ENCODE results near the gene CHRNB4. TPM values are rescaled to one million over a fixed set of nuclear protein-coding genes. Genes with fewer than 3 reads are reported as not detected.

CHRNB4 gene
- total and polyA plus RNA-seq, 2 donors (not counting 1 experiment from before 2014, with no cell fraction given) = not detected

DNA sequence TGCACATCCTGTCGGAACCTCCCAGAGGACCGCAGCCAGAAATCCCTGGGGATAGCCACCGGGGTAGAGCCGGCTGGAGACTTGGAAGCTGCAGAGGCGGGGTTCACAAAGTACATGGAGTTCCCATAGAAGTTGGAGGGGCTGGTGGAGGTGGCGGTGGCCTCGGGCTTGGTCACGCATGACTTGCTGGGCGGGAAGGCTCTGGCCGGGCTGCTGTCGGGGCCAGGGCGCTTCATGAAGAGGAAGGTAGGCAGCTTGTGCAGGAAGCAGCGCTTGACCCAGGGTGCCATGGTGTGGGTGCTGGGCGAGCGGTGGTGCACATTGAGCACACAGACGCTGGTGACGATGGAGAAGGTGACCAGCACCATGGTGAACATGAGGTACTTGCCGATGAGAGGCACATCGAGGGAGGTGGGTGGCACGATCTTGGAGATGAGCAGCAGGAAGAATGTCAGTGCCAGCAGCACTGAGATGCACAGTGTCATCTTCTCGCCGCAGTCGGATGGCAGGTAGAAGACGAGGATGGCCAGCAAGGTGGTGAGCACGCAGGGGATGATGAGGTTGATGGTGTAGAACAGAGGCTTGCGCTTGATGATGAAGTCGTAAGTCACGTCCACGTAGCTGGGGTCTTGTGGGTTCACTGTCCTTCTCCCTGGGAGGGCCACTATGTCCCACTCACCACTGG, 11.8 kb downstream of the CHRNB4 start:
- no peak for DNase-seq (ENCODE audit: low read depth in 2 of 2)
- Histone ChIP-seq H3K9me3 (ENCODE audit: control insufficient read depth, insufficient read depth, low read depth, low read length) (no peaks in the 10 kb centered on the region), H3K4me3 (replicated peaks in 1 of 4; ENCODE audit: control extremely low read depth in 1 of 4, insufficient read depth in 1 of 4, low read depth in 3 of 4, low read length in 4 of 4) (no peak overlapping the region), H2AFZ (ENCODE audit: low read length) (no peak overlapping the region), H3K4me2 (ENCODE audit: extremely low read depth, insufficient read depth, low read length) (no peak overlapping the region), H3K27ac (ENCODE audit: insufficient read depth, low read length) (no peak overlapping the region), H3K4me1 (ENCODE audit: control insufficient read depth, extremely low read depth, insufficient read depth, low read length) (no peaks in the 10 kb centered on the region), H3K9ac (ENCODE audit: insufficient read depth, low read length) (no peak overlapping the region), H3K27me3 (ENCODE audit: control insufficient read depth, insufficient read depth, low read length) (peaks cover 2% of the 10 kb centered on the region), H4K20me1 (ENCODE audit: control insufficient read depth, extremely low read depth, insufficient read depth, low read length) (no peaks in the 10 kb centered on the region), H3K36me3 (ENCODE audit: control insufficient read depth, insufficient read depth, low read length) (no peaks in the 10 kb centered on the region), H3K79me2 (ENCODE audit: control insufficient read depth, insufficient read depth, low read length) (no peaks in the 10 kb centered on the region)
- TF ChIP-seq, protein P1, sequence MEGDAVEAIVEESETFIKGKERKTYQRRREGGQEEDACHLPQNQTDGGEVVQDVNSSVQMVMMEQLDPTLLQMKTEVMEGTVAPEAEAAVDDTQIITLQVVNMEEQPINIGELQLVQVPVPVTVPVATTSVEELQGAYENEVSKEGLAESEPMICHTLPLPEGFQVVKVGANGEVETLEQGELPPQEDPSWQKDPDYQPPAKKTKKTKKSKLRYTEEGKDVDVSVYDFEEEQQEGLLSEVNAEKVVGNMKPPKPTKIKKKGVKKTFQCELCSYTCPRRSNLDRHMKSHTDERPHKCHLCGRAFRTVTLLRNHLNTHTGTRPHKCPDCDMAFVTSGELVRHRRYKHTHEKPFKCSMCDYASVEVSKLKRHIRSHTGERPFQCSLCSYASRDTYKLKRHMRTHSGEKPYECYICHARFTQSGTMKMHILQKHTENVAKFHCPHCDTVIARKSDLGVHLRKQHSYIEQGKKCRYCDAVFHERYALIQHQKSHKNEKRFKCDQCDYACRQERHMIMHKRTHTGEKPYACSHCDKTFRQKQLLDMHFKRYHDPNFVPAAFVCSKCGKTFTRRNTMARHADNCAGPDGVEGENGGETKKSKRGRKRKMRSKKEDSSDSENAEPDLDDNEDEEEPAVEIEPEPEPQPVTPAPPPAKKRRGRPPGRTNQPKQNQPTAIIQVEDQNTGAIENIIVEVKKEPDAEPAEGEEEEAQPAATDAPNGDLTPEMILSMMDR (conservative IDR thresholded peaks at IDR 0.05 in 1 of 2, IDR thresholded peaks at IDR 0.05 in 1 of 2; ENCODE audit: low read depth in 1 of 2, low read length in 2 of 2) = no peak

DNA sequence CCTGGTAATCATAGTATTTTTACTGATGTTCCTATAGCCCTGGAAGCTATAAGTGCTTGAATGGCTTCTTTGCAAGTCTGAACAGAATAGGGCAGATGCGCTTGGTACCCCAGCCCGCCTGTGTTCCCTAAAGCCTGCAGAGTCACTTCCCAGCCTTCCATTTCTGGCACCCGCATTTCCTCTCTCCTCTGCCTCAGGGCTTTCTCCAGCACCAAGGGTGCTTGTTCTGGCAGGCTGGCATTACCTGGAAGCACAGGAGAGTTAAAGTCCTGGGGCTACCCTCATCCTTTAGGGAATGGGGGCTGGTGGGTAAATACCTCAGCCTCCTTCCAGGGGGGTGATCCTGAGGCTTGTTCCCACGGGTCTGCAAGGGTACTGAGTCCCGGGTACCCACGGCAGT, 12.8 kb downstream of the CHRNB4 start:
- H3K9me3 ChIP-seq (ENCODE audit: control insufficient read depth, insufficient read depth, low read depth, low read length) = no peaks in the 10 kb centered on the region
- no peak overlapping the region for H3K27ac ChIP-seq (ENCODE audit: insufficient read depth, low read length)
- H3K36me3 ChIP-seq (ENCODE audit: control insufficient read depth, insufficient read depth, low read length) = no peaks in the 10 kb centered on the region
- no peaks in the 10 kb centered on the region for H3K4me1 ChIP-seq (ENCODE audit: control insufficient read depth, extremely low read depth, insufficient read depth, low read length)
- H3K27me3 ChIP-seq (ENCODE audit: control insufficient read depth, insufficient read depth, low read length) = peaks cover 2% of the 10 kb centered on the region
- H3K4me3 ChIP-seq (replicated peaks in 1 of 4; ENCODE audit: control extremely low read depth in 1 of 4, insufficient read depth in 1 of 4, low read depth in 3 of 4, low read length in 4 of 4) = no peak overlapping the region
- no peak for DNase-seq (ENCODE audit: low read depth in 2 of 2)
- no peak for TF ChIP-seq EZH2 (IDR thresholded peaks at IDR 0.05; ENCODE audit: low read length, missing control alignments)
- TF ChIP-seq, protein P1 (conservative IDR thresholded peaks at IDR 0.05 in 1 of 2, IDR thresholded peaks at IDR 0.05 in 1 of 2; ENCODE audit: low read depth in 1 of 2, low read length in 2 of 2) = no peak
- H3K79me2 ChIP-seq (ENCODE audit: control insufficient read depth, insufficient read depth, low read length) = no peaks in the 10 kb centered on the region
- no peaks in the 10 kb centered on the region for H4K20me1 ChIP-seq (ENCODE audit: control insufficient read depth, extremely low read depth, insufficient read depth, low read length)
- no peak overlapping the region for H3K4me2 ChIP-seq (ENCODE audit: extremely low read depth, insufficient read depth, low read length)
- H2AFZ ChIP-seq (ENCODE audit: low read length) = no peak overlapping the region
- H3K9ac ChIP-seq (ENCODE audit: insufficient read depth, low read length) = no peak overlapping the region

DNA sequence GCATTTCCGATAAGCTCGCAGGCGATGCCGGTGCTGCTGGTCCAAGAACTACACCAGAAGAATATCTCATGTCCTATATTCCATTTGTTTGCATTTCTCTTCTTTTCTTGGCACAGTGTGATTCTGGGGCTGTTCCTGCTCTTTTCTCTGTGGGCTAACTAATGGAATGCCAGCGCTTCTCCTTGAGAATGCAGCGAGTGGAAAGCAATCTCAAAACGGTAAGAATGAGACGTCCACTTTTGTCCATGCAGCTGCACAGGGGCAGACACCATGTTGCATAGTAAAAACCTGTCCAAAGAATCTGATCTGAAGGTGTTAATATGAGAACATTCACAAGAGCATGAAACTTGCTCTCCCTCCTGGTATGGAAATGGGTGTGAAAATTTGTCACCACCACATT, 13.7 kb downstream of the CHRNB4 start:
- Histone ChIP-seq H3K79me2 (ENCODE audit: control insufficient read depth, insufficient read depth, low read length) (no peaks in the 10 kb centered on the region), H3K9me3 (ENCODE audit: control insufficient read depth, insufficient read depth, low read depth, low read length) (no peaks in the 10 kb centered on the region), H3K4me3 (replicated peaks in 1 of 4; ENCODE audit: control extremely low read depth in 1 of 4, insufficient read depth in 1 of 4, low read depth in 3 of 4, low read length in 4 of 4) (no peak overlapping the region), H3K27me3 (ENCODE audit: control insufficient read depth, insufficient read depth, low read length) (peaks cover 3% of the 10 kb centered on the region), H4K20me1 (ENCODE audit: control insufficient read depth, extremely low read depth, insufficient read depth, low read length) (no peaks in the 10 kb centered on the region), H3K27ac (ENCODE audit: insufficient read depth, low read length) (no peak overlapping the region), H3K4me2 (ENCODE audit: extremely low read depth, insufficient read depth, low read length) (no peak overlapping the region), H3K9ac (ENCODE audit: insufficient read depth, low read length) (no peak overlapping the region), H2AFZ (ENCODE audit: low read length) (no peak overlapping the region), H3K36me3 (ENCODE audit: control insufficient read depth, insufficient read depth, low read length) (no peaks in the 10 kb centered on the region), H3K4me1 (ENCODE audit: control insufficient read depth, extremely low read depth, insufficient read depth, low read length) (no peaks in the 10 kb centered on the region)
- no peak for DNase-seq (ENCODE audit: low read depth in 2 of 2)
- TF ChIP-seq, protein P1 (conservative IDR thresholded peaks at IDR 0.05 in 1 of 2, IDR thresholded peaks at IDR 0.05 in 1 of 2; ENCODE audit: low read depth in 1 of 2, low read length in 2 of 2) = no peak
- no peak for TF ChIP-seq EZH2 (IDR thresholded peaks at IDR 0.05; ENCODE audit: low read length, missing control alignments)

All from fibroblast of lung (primary cell).